ENCODE data around the gene ECEL1. TPM values are rescaled to one million over a fixed set of nuclear protein-coding genes. Genes with fewer than 3 reads are reported as not detected.

ECEL1 gene
- total RNA-seq, 2 experiments from 2014 or later, result 0.56 to 0.72 TPM

GRCh38 chr2:232488721-232489300 lies 1.2 kb upstream of the ECEL1 start:
- Mint-ChIP-seq H3K36me3 (ENCODE audit: low read depth) (no peaks in the 10 kb centered on the region), H3K9me3 (no peaks in the 10 kb centered on the region), H3K27ac (no peak overlapping the region), H3K4me3 (no peak overlapping the region), H3K27me3 (peaks cover 37% of the 10 kb centered on the region), H3K4me1 (ENCODE audit: low read depth) (peaks cover 5% of the 10 kb centered on the region)
- intact Hi-C loops (cut with micrococcal nuclease), result no loop called here
- DNase-seq (no peak), ATAC-seq (no peak)
- ChIA-PET POLR2A (no interaction called here), CTCF (no interaction called here)
- TF ChIP-seq CTCF (IDR thresholded peaks at IDR 0.05), result no peak

GRCh38 chr2:232488097-232488711 lies 570 bp upstream of the ECEL1 start:
- H3K4me3 Mint-ChIP-seq, result no peak overlapping the region
- no peak for DNase-seq
- ChIA-PET CTCF (no interaction called here), POLR2A (no interaction called here)
- peaks cover 5% of the 10 kb centered on the region for H3K4me1 Mint-ChIP-seq (ENCODE audit: low read depth)
- no peak for ATAC-seq
- no peaks in the 10 kb centered on the region for H3K9me3 Mint-ChIP-seq
- intact Hi-C loops (cut with micrococcal nuclease), result no loop called here
- no peak for TF ChIP-seq CTCF (IDR thresholded peaks at IDR 0.05)
- no peaks in the 10 kb centered on the region for H3K36me3 Mint-ChIP-seq (ENCODE audit: low read depth)
- no peak overlapping the region for H3K27ac Mint-ChIP-seq
- H3K27me3 Mint-ChIP-seq, result peaks cover 37% of the 10 kb centered on the region

GRCh38 chr2:232486558-232487384 lies 863 bp downstream of the ECEL1 start:
- CTCF ChIA-PET, result no interaction called here
- Mint-ChIP-seq H3K4me3 (peak overlapping the region; percentile 15), H3K36me3 (ENCODE audit: low read depth) (no peaks in the 10 kb centered on the region), H3K27ac (no peak overlapping the region), H3K4me1 (ENCODE audit: low read depth) (peaks cover 5% of the 10 kb centered on the region), H3K27me3 (peaks cover 37% of the 10 kb centered on the region), H3K9me3 (no peaks in the 10 kb centered on the region)
- intact Hi-C loops (cut with micrococcal nuclease), result no loop called here
- POLR2A ChIA-PET, result no interaction called here
- TF ChIP-seq CTCF (IDR thresholded peaks at IDR 0.05), result no peak
- ATAC-seq (no peak), DNase-seq (no peak)

GRCh38 chr2:232485757-232486557 lies 1.7 kb downstream of the ECEL1 start:
- ATAC-seq (no peak), DNase-seq (no peak)
- ChIA-PET POLR2A (no interaction called here), CTCF (no interaction called here)
- Mint-ChIP-seq H3K36me3 (ENCODE audit: low read depth) (no peaks in the 10 kb centered on the region), H3K27me3 (peaks cover 37% of the 10 kb centered on the region), H3K9me3 (no peaks in the 10 kb centered on the region), H3K27ac (no peak overlapping the region), H3K4me3 (no peak overlapping the region), H3K4me1 (ENCODE audit: low read depth) (peaks cover 5% of the 10 kb centered on the region)
- no peak for TF ChIP-seq CTCF (IDR thresholded peaks at IDR 0.05)
- intact Hi-C loops (cut with micrococcal nuclease), result no loop called here
